NCI-H2107 treated with DMSO at 0.1 percent for 48 hours (cell line): ENCODE results near the gene DCP2.

Experiments used
- DNase-seq: peaks from one replicate; lab custom pipeline; 2025; ENCODE audit not compliant: unreplicated experiment; lab: John Stamatoyannopoulos, UW

DCP2 gene

DNA sequence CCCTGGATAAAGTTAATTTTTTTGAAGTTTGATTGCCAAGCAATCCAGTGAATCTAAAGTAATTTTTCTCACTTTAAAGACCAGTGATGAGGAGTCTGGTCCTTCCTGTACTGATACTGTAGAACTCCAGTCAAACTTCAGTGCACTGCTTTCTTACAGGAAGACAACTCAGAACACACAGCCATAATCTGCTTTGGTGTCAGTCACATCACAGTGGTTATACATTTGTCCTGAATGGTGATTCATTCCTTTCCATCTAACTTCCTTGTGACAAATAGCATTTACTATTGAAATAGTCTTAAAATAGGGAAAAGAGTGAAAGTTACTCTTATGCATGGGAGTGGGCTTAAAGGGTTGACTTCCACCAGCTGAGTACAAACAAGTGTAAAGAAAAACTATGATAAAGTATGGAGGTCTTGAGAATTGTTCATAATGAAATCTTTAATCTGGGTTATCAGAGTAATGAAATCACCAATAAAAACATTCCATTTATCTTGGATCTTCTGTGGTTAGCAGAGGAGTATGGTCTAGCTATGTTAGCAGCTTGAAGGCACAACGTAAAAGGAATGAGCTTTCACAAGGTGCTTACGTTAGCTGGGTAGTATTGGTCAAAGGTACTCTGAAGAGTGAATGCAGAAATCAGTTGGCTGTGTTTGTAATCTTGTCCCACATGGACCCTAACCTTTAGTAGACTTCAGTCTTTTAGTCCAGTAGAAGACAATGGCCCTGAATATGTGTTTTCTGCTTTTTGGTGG, 41.5 kb downstream of the DCP2 start:
- DNase-seq: no peak

DNA sequence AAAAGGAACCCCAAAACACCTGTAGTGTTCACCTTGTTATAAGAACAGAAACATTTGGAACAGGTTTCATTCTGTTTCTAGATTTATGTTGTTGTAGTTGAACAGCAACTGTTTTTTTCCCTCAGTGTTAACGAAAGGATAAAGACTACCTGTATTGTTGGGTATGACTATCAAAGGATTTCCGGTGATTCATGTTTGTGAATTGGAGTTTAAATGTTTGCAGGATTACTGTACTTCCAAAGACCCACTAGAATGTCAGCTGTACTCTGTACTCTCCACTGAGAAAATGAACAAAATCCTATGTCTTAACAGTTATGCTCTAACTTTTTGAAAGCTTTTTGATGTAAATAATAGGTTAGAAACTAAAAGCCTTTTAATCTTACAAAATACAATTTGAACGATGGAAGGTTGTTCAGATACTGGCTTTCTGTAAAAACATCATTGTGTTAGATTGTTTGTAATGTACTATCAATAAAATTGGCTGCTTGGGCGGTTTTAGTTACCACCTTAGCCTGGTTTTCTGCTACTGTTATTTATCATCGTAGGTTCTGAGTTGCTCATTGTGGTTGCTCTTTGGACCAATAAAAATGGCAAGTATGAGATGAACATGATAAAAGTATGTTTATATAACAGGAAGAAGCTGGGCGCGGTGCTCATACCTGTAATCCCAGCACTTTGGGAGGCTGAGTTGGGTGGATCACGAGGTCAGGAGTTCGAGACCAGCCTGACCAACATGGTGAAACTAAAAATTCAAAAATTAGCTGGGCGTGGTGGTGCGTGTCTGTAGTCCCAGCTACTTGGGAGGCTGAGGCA, 44.1 kb downstream of the DCP2 start:
- no peak for DNase-seq

DNA sequence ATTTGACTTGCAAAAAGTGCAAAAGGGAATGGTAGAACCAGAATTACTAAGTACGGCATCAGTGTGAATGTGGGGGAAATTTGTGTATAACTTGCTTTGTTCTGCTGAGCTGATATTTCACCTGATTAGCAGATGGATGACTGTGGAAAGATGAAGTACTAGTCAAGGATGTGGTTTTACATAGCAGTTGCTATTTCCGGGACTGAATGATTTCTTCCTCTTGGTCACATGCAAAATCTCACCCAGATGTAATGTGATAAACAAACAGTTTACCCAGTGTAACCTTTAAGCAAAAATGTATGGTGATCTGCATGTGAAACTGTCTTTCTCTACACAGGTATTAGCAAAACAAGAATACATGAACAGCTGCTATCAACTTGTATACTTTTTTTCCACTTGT, 46.1 kb downstream of the DCP2 start:
- DNase-seq: no peak

DNA sequence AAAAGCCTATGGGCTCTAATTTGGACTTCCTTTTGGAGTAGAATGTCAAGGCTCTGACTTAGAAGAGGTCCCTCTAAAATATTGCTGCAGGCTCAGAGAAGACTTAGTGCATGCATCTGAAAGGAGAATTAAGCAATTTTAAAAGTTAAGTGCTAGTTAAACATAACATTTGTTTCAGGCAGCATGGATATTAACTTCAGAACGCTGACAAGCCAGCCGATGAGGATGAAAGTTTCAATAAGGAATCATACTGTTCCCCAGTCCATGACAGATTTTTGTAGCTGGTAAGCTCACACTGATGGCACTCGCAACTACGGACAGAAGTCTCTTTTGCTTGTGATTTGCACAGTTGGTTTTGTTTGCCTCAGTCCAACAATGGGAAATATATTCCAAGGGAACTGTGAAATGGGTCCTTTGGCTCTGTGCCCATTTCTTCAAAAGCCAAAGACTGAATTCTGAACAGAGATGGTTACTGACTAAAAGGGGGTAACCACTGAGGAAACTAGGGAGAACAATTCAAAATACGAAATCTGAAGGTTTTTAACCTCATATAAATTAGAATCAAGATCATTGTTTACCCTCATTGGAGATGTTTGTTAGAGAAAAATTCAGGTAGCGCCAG, 47.6 kb downstream of the DCP2 start:
- DNase-seq: no peak

DNA sequence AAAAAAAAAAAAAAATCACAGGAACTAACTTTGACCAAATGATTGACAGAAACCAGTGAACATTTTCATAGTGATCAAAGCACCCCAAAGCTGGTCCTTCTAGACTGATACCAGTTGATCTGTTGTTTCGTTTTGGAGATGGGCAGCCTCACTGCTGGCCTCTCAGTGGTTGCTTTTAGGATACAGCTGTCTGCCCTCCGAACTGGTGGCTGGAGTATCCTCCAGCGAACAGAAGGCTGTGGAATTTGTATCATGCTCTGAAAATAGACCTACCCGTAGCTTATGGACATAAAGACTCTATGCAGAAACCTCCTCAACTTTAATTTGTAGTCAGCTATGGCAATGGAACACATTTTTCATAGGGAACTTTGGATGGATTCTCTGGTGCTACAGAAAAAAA, 49.0 kb downstream of the DCP2 start:
- DNase-seq: no peak

GRCh38 chr5:113026211-113026610, 49.6 kb downstream of the DCP2 start:
- no peak for DNase-seq

GRCh38 chr5:113027015-113027414, 50.4 kb downstream of the DCP2 start:
- no peak for DNase-seq

- DNase-seq: no peak
Observed at GRCh38 chr5:113027431-113027830, 50.8 kb downstream of the DCP2 start.

DNA sequence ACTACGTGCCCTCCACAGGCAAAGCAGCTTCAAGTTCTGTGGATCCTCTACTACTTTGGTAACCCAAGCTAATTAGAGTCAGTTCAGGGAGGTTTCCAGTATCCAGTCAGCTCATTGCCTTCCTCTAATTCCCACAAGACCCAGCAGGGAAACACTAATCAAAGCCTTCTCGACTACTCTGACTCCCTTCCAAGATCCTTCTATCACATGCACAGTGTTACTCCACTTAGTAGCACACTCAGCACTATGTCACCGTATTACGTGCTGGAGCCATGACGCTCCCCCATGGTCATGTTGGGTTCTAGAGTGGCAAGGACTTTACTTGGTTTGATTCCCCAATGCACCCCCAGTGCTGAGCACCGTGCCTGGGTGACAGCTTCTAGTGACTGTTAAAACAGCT, 53.0 kb downstream of the DCP2 start:
- no peak for DNase-seq

- no peak for DNase-seq
Observed at GRCh38 chr5:113031104-113031503, 54.5 kb downstream of the DCP2 start.

GRCh38 chr5:113031557-113031956, 55.0 kb downstream of the DCP2 start:
- no peak for DNase-seq

- DNase-seq: no peak
Observed at GRCh38 chr5:113034182-113034773, 57.7 kb downstream of the DCP2 start.

DNA sequence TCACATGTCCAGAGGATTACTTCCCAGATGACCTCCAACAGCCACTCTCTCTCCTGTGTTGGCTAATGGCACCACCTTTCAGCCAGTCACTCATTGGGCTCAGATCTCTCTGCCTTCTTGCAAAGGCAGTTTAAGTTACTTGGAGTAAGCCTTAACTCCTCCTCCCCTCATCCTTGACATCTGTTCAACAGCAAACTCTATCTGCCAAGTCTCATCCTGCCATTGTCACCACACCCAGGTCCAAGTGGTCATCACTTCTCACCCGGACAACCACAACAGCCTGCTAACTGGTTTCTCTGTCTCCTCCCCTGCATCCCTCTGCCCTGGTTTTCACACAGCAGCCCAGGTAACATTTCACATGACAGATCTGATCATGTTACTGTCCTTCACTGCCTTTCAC, 58.5 kb downstream of the DCP2 start:
- no peak for DNase-seq

DNA sequence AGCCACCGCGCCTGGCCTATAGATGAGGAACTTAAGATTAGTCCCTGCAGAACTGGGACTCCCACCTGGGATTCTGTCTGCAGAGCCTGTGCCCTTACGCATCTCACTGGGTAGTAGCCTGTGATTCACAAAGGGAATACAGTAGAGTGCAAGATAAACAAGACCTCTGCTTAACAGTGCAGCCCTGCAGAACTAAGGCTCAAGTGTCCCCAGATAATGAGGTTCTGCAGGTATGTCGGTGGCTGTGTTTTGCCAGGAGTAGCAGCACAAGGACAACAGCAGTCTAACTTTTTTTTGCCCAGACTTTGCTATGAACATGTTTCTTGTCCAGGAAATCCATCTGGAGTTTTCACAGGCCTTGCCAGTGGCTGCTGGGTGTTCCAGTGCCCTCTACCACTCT, 59.7 kb downstream of the DCP2 start:
- no peak for DNase-seq

- DNase-seq: no peak
Observed at GRCh38 chr5:113036826-113037225, 60.2 kb downstream of the DCP2 start.

- no peak for DNase-seq
Observed at GRCh38 chr5:113038136-113038535, 61.5 kb downstream of the DCP2 start.

DNA sequence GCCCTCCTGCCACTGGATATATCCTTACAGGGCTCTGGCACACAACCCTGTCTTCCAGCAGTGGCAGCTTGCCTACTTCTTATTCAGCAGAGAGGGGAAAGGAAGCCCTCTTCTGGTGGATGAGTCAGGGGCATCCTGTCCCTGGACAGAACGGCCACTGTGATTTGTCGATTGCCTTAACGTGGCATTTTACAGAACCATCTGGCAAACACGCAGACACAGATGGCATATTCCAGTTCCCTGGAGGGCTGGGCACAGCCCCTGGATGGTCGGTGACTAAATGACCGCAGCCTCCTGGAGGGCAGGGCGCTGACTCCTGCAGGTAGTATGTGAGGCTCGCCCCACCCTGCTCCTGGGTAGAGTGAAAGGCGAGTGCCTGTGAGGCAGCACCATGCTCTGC, 62.1 kb downstream of the DCP2 start:
- no peak for DNase-seq

DNA sequence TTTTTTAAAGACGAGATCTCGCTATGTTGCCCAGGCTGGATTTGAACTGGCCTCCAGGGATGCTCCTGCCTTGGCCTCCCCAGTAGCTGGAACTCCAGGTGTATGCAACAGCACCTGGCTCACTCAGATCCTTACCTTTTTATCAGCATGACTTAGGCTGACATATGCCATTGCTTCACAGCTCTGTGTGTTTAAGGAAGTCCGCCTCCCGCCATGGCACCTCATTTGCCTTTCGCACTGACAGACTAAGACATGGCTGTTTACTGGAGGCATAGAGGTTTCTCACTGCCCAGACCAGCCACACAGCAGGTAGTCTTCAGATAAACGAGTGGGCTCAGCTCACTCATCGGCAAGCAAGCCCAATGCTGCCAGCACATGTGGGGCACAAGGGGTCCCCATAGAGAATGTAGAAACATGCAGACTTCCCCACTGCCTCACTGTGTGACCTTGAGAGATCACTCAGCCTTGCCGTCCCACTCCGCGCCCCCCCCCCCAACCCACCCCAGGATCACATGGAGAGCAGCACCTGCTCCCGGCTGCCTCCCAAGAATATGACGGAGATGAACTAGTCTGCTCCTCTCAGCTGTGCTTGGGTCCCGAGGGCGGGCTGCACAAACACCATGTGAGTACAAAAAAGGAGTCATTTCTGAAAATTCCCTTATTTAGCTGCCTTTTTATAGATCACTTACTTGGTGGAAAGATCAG, 62.8 kb downstream of the DCP2 start:
- no peak for DNase-seq

DNA sequence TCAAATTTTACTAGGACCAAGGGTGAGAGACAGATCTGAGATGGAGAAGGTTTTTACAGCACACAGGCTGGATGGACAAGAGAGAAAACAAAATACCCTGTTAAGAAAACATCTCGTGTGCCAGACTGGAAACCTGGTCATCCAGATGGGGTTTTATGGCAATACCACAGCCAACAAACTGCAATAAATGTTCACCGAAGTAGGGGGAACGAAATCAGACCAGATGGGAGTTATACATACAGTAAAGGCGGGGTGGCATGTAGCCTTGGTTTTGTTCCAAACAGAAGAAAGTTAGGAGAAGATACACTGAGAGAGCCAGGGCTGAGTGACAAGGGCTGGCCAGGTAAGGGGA, 63.3 kb downstream of the DCP2 start:
- DNase-seq: no peak

DNA sequence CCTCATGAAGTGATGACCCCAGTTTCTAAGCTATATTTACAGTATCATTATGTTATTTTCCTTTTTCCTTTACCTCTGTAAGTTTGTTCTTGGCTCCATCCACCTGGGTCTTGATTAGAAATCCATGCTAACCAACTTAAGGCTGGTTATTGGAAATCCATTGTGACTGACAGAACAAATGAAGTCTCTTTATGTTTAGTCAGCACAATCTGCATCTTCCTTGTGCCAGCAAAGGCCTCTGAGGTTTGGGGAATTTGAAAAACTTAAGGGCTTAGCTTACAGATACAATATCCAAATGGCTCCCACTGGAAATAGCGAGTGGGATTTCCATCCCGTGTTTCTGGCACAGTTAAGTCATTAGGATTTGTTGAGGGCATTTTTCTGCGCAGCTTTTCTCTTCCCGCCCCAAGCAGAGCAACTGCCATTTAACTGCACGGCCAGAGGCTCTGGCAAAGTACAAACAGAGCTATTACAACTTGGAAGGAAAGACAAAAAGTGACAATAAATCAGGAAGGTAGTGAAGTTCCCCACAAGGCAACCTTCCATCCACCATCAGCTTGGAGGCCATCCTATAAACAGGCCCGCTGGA, 64.2 kb downstream of the DCP2 start:
- DNase-seq: no peak
